Activated CD8-positive, alpha-beta memory T cell treated with anti-CD3 and anti-CD28 coated beads for 48 hours (primary cell): ENCODE data around the gene OTULIN.

Source experiments
- DNase-seq, 3 experiments: peaks; one replicate each; pipeline ENCODE4 v3.0.0-alpha.2; 2020; ENCODE audit warnings: low read depth in 2 of 3, low spot score in 2 of 3

OTULIN gene

GRCh38 chr5:14739981-14740380 is 75.5 kb downstream of the OTULIN start:
- no peak for DNase-seq

GRCh38 chr5:14741131-14741530 is 76.6 kb downstream of the OTULIN start:
- DNase-seq, result no peak

DNA sequence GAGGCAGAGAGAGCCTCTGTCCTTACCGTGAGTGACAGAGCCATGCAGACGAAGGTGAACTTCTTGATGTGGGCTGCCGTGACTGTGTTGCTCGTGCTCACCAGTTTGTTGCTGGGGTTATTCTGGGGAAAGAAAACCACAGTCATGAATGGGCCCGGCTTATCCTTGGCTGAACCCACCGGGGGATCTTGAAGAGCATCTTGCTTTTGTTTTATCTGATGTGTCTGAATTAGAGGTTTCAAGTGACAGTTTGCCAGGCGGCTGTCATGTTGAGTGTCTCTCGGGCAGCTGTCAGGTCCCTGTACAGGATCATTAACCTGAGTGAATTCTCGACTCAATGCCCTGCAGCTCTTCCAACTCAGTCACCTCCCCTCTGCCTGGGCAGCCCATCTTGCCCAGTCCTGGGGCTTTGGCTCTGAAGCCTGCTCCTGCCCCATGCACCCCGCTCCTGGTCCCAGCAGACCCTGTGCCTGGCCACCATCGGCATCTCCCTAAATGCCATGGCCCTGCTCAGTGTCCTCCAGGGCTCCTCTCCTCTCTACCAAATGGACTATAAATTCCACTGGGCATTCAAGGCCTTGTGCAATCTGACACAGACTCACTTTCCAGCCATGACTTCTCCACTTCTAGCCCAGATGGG is 77.4 kb downstream of the OTULIN start:
- DNase-seq, result no peak

GRCh38 chr5:14742498-14742897 is 78.0 kb downstream of the OTULIN start:
- DNase-seq, result no peak

- no peak for DNase-seq
Observed at GRCh38 chr5:14743601-14744295, 79.2 kb downstream of the OTULIN start.

DNA sequence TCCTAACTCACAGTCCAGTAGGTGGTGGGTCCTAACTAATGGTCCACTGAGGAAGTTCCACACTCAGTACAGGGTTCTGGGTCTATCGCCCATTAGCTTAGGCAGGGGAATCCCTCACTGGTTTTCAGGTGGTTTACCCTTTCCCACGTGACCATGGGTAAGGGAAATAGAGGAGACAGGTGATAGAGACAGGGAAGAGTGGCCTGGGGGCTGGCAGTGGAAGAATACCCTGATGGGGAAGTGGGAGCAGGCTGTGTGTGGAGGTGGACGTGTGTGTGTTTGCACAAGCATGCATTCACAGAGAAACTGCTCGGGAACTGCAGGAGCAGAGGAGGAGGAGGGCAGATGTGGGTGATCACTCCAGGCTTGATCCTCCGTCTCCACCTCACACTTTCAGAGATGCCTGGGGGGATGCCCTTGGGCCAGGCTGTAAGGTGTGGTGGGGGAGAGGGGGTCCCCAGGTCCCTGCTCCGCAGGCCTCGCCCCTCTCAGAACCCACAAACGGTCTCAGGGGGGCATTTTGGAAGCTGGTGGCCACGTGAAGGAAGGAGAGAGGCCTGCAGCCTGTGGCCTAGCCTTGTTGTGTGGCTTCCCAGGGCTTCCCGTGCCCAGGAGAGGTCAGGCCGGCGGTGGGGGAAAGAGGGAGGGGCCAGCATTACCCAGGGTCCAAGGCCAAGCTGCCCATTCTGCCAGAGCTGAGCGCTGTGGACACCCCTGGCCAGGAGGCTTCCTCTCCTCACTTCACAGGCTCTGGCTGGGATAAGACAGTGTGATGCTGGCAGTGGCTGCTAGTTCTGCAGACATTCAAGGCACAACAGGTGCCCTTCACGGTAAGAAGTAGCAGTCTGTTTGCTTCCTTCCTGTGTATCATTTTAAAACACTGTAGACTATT is 80.0 kb downstream of the OTULIN start:
- DNase-seq, result no peak

DNA sequence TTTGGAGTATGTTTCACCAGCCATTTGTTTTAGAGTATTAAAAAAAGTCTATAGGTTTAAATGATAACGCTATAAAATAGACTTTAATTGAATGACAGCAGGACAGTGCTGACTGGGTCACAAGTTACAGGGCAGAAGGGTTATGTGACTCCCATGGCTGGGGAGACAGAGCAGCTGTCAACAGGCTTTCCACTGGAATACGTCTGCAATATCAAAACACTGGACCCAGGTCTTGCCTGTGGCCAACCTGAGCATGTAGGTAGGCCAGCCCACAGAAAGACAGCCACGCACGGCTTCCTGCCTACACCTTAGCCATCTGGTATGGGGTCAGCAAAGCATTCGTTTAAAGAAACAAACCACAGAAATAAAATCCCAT is 80.7 kb downstream of the OTULIN start:
- no peak for DNase-seq

DNA sequence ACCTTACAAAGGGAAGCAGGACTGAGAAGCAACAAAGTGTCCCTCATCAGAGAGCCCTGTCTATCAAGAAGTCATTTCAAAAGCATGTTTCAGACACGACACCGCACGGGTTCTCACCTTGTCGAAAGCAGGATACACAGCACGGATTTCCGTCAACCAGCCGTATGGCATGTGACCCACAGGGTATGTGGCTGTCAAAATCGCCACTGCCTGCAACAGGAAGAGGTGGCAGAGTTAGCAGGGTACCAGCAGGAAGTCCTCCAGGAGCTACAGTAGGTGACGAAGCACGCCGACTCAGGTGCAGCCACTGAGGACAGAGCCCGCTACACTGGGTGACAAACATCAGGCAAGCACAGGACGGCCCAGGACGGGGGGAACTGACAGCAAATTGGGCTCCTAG is 81.2 kb downstream of the OTULIN start:
- no peak for DNase-seq

- no peak for DNase-seq
Observed at GRCh38 chr5:14748180-14748900, 83.8 kb downstream of the OTULIN start.
